ENCODE data around the gene RAET1L. TPM values are rescaled to one million over a fixed set of nuclear protein-coding genes. Genes with fewer than 3 reads are reported as not detected.

RAET1L gene
- total and polyA plus RNA-seq, 3 donors from 2014 or later: 0.43 TPM; not detected in 2

GRCh38 chr6:150043096-150043495, 17.8 kb upstream of the RAET1L start:
- no peak for TF ChIP-seq POLR2A (IDR thresholded peaks at IDR 0.05)
- TF ChIP-seq CTCF (IDR thresholded peaks at IDR 0.05): no peak
- Histone ChIP-seq H3K27ac (no peak overlapping the region), H3K4me1 (no peaks in the 10 kb centered on the region), H3K4me3 (no peak overlapping the region), H3K36me3 (ENCODE audit: low read depth, missing control alignments) (no peaks in the 10 kb centered on the region), H3K9me3 (no peaks in the 10 kb centered on the region), H3K27me3 (no peaks in the 10 kb centered on the region)
- intact Hi-C loops (cut with DNase I; ENCODE audit: low total_unique reads): no loop called here
- 93 to 94% methylated on average over 13 of the region's 13 CpGs for WGBS, 2 donors
- DNase-seq: no peak

DNA sequence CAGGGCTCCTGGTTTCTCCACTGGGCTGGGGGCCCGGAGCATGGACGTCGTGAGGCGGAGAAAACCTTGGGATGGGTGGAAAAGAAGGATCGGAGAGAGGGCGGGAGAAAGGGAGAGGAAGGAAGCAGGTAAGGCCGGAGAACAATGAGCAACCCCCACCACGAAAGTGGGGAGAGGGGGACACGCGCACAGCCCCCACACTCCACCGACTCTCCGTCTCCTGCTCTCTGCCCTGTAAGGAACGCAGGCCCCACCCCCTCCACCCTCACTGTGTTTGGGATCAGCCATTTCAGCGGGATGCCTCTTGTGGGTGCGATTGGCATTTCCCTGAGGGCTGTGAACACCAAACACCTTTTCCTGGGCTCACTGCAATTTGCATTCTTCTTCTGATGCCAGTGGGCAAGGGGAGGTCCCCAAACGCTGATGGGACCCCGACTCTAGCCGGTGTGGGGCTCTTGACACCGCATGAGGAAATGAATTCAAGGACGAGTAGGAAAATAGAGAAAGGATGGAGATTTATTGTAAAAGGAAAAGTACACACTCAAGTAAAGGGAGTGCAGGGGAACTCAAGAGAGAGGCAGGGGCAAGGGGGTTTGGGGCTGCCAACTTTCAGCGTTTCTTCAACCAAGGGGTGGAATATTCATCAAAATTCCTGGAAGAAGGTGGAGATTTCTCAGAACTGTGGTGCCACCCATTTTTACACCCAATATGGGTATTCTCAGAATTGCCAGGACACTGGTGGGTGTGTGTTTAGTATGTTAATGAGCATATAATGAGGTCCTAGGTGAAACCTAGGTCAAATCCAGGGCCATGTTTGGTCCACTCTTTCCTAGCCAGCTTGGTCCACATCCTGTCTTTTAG, 13.1 kb upstream of the RAET1L start:
- DNase-seq: no peak
- WGBS, 2 donors: 4 to 5% methylated on average over 21 of the region's 21 CpGs
- TF ChIP-seq CTCF (IDR thresholded peaks at IDR 0.05) (no peak), POLR2A (IDR thresholded peaks at IDR 0.05) (no peak)
- H3K4me1 ChIP-seq: no peaks in the 10 kb centered on the region
- H3K27me3 ChIP-seq: no peaks in the 10 kb centered on the region
- H3K36me3 ChIP-seq (ENCODE audit: low read depth, missing control alignments): no peaks in the 10 kb centered on the region
- no peak overlapping the region for H3K27ac ChIP-seq
- H3K9me3 ChIP-seq: no peaks in the 10 kb centered on the region
- intact Hi-C loops (cut with DNase I; ENCODE audit: low total_unique reads): no loop called here
- no peak overlapping the region for H3K4me3 ChIP-seq

- intact Hi-C loops (cut with DNase I; ENCODE audit: low total_unique reads): no loop called here
- H3K36me3 ChIP-seq (ENCODE audit: low read depth, missing control alignments): no peaks in the 10 kb centered on the region
- WGBS, 2 donors: 1 to 4% methylated on average over 31 to 55 of the region's 55 CpGs
- no peak for DNase-seq
- no peaks in the 10 kb centered on the region for H3K4me1 ChIP-seq
- no peak overlapping the region for H3K4me3 ChIP-seq
- H3K27me3 ChIP-seq: no peaks in the 10 kb centered on the region
- H3K27ac ChIP-seq: no peak overlapping the region
- TF ChIP-seq CTCF (IDR thresholded peaks at IDR 0.05) (no peak), POLR2A (IDR thresholded peaks at IDR 0.05) (no peak)
- H3K9me3 ChIP-seq: no peaks in the 10 kb centered on the region
These were observed 12.3 kb upstream of the RAET1L start for GRCh38 chr6:150037526-150038201.

- WGBS, 2 donors: 86 to 100% methylated on average over 1 to 5 of the region's 5 CpGs
- no peaks in the 10 kb centered on the region for H3K27me3 ChIP-seq
- no peak overlapping the region for H3K27ac ChIP-seq
- no peak overlapping the region for H3K4me3 ChIP-seq
- no peaks in the 10 kb centered on the region for H3K36me3 ChIP-seq (ENCODE audit: low read depth, missing control alignments)
- H3K9me3 ChIP-seq: no peaks in the 10 kb centered on the region
- no peak for DNase-seq
- no peaks in the 10 kb centered on the region for H3K4me1 ChIP-seq
- intact Hi-C loops (cut with DNase I; ENCODE audit: low total_unique reads): no loop called here
- TF ChIP-seq POLR2A (IDR thresholded peaks at IDR 0.05): no peak
- TF ChIP-seq CTCF (IDR thresholded peaks at IDR 0.05): no peak
These were observed 10.7 kb upstream of the RAET1L start for GRCh38 chr6:150036081-150036480.

Measured in testis (tissue), 3 donors.